Measurements from ENCODE around the gene SNTG2. TPM values are rescaled to one million over a fixed set of nuclear protein-coding genes. Genes with fewer than 3 reads are reported as not detected.
A peak's percentile ranks its signal among the peaks of the same experiment; 100 is the strongest.

The SNTG2 gene
- total RNA-seq, 1 donor from 2014 or later = not detected

DNA sequence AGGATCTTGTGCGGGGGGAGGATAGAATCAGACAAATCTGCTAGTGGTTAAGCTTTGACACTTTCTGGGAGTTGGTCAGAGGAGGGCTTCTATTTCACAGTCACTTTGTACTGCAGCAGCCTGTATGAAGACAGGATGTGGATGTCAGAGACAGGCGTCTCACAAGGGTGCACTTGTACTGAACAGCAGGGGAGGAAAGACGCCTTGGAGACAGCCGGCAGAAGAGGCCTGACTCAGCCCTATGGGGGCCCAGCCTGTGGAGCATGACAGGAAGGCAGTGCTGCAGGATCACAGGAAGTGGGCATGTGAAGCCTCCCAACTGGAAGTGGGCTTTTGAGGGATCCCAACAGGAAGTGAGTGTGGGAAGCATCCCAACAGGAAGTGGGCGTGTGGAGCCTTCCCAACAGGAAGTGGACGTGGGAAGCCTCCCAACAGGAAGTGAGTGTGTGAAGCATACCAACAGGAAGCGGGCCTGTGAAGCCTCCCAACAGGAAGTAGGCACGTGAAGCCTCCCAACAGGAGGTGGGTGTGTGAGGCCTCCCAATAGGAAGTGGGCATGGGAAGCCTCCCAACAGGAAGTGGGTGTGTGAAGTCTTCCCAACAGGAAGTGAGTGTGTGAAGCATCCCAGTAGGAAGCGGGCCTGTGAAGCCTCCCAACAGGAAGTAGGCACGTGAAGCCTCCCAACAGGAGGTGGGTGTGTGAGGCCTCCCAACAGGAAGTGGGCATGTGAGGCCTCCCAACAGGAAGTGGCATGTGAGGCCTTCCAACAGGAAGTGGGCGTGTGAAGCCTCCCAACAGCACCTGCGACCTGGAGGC lies 212.3 kb downstream of the SNTG2 start:
- Mint-ChIP-seq H3K9me3 (peaks cover 36% of the 10 kb centered on the region), H3K4me1 (ENCODE audit: low read depth) (peaks cover 18% of the 10 kb centered on the region), H3K4me3 (ENCODE audit: low read depth) (no peak overlapping the region), H3K27me3 (ENCODE audit: low read depth) (no peaks in the 10 kb centered on the region), H3K27ac (peak overlapping the region; percentile 73), H3K36me3 (ENCODE audit: low read depth) (peaks cover 12% of the 10 kb centered on the region)
- DNase-seq (ENCODE audit: low spot score) = peak; percentile 12
- intact Hi-C loops (cut with micrococcal nuclease) = no loop called here

DNA sequence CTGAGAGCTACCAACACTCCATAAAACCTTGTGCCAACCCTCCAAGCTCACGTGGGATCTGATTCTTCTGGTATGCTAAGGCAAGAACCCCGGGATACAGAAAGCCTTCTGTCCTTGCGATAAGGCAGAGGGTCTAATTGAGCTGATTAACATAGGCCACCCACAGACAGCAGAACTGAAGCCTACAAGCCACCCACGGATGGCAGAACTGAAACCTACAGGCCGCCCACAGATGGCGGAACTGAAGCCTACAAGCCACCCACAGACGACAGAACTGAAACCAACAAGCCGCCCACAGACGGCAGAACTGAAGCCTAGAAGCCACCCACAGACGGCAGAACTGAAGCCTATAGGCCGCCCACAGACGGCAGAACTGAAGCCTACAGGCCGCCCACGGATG lies 216.3 kb downstream of the SNTG2 start:
- intact Hi-C loops (cut with micrococcal nuclease) = no loop called here
- no peak overlapping the region for H3K4me3 Mint-ChIP-seq (ENCODE audit: low read depth)
- no peak overlapping the region for H3K27ac Mint-ChIP-seq
- no peak for DNase-seq (ENCODE audit: low spot score)
- peaks cover 36% of the 10 kb centered on the region for H3K9me3 Mint-ChIP-seq
- H3K4me1 Mint-ChIP-seq (ENCODE audit: low read depth) = peaks cover 18% of the 10 kb centered on the region
- H3K36me3 Mint-ChIP-seq (ENCODE audit: low read depth) = peaks cover 12% of the 10 kb centered on the region
- no peaks in the 10 kb centered on the region for H3K27me3 Mint-ChIP-seq (ENCODE audit: low read depth)

DNA sequence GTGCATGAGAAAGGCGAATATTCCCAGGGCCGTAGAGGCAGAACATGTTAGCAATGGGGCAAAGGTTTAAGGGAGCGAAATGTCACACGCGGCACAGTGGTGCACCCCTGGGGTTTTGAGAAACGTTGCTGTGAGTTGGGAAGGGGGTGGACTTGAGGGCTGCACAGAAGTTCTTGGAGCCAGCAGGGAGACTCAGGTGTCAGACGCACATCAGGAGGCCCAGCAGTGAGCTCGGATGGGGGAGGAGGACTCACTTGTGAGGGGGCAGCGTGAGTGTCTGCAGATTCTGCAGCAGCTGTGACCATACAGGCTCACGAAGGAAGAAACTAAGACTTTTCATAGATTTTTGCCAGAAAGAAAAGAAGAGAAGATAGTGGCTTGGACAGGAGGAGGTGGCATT lies 218.2 kb downstream of the SNTG2 start:
- no peak for DNase-seq (ENCODE audit: low spot score)
- Mint-ChIP-seq H3K9me3 (peaks cover 22% of the 10 kb centered on the region), H3K27ac (no peak overlapping the region), H3K36me3 (ENCODE audit: low read depth) (peaks cover 1% of the 10 kb centered on the region), H3K4me1 (ENCODE audit: low read depth) (peaks cover 4% of the 10 kb centered on the region), H3K27me3 (ENCODE audit: low read depth) (no peaks in the 10 kb centered on the region), H3K4me3 (ENCODE audit: low read depth) (no peak overlapping the region)
- intact Hi-C loops (cut with micrococcal nuclease) = no loop called here

DNA sequence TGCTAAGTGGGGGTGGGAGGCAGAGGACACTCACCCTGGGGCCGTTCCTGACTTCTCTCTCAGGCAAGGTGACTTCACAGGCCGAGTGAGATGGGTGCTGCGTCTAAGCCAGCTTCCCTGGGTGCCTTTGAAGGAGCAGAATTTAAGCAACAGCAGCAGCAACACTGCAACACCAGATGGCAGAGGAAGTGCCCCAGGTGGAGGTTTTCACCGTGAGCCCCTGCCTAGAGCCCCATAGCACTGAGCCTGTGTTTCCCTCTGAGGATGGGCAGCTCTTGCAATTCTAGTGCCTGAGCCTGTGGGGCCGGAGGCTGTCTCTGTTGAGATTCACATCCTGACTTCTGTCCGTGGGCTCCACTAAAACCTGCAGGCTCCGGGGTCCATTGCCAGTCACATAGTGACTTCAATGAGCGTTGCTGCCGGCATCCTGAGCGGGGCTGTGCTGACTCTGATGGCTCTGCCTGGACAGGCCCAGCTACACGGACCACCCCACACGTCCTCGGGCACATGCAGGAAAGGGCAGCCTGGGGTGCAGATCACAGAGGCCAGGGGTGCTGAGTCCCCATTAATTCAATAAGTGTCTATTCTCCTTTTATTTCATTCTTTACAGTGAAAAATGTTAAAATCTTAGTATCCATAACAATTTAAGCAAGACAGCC lies 218.8 kb downstream of the SNTG2 start:
- intact Hi-C loops (cut with micrococcal nuclease) = no loop called here
- DNase-seq (ENCODE audit: low spot score) = no peak
- Mint-ChIP-seq H3K27me3 (ENCODE audit: low read depth) (no peaks in the 10 kb centered on the region), H3K4me1 (ENCODE audit: low read depth) (peaks cover 3% of the 10 kb centered on the region), H3K36me3 (ENCODE audit: low read depth) (no peaks in the 10 kb centered on the region), H3K4me3 (ENCODE audit: low read depth) (no peak overlapping the region), H3K9me3 (peaks cover 17% of the 10 kb centered on the region), H3K27ac (no peak overlapping the region)

DNA sequence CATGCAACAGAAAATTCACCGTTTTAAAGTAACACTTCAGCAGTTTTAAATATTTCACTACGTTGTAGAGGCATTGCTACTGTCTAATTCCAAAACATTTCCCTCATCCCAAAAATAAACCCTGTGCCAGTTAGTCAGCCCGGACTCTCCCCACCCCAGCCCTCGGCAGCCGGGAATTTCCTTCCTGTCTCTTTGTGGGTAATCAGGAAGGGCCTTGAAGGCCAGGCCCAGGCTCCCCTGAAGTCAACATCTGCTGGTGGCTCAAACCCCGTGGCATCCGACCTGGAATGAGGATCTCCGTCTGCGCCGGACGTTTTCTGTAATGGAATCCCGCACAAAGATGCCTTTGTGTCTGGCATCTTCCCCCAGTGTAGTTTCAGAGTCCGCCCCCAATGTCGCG lies 219.6 kb downstream of the SNTG2 start:
- Mint-ChIP-seq H3K9me3 (peaks cover 13% of the 10 kb centered on the region), H3K27me3 (ENCODE audit: low read depth) (no peaks in the 10 kb centered on the region), H3K4me1 (ENCODE audit: low read depth) (no peaks in the 10 kb centered on the region), H3K27ac (no peak overlapping the region), H3K4me3 (ENCODE audit: low read depth) (no peak overlapping the region), H3K36me3 (ENCODE audit: low read depth) (no peaks in the 10 kb centered on the region)
- no peak for DNase-seq (ENCODE audit: low spot score)
- intact Hi-C loops (cut with micrococcal nuclease) = no loop called here

DNA sequence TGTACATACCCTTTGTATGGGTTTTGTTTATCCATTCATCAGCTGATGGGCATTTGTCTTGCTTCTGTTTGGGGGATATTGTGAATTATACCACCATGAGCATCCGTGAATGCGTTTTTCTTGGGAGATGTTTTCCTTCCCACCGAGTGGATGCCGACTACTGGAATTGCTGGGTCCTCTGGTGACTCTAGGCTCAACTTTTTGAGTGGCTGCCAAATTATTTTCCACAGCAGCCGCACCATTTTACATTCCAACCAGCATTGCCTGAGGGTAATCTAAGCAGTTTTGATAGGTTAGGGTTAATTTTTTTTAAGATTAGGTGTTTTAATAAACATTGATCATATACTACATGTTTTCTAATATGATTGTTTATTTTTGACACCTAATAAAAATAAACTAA lies 220.1 kb downstream of the SNTG2 start:
- no peak overlapping the region for H3K27ac Mint-ChIP-seq
- H3K9me3 Mint-ChIP-seq = peaks cover 13% of the 10 kb centered on the region
- DNase-seq (ENCODE audit: low spot score) = no peak
- no peak overlapping the region for H3K4me3 Mint-ChIP-seq (ENCODE audit: low read depth)
- H3K4me1 Mint-ChIP-seq (ENCODE audit: low read depth) = no peaks in the 10 kb centered on the region
- H3K27me3 Mint-ChIP-seq (ENCODE audit: low read depth) = no peaks in the 10 kb centered on the region
- no peaks in the 10 kb centered on the region for H3K36me3 Mint-ChIP-seq (ENCODE audit: low read depth)
- intact Hi-C loops (cut with micrococcal nuclease) = no loop called here

DNA sequence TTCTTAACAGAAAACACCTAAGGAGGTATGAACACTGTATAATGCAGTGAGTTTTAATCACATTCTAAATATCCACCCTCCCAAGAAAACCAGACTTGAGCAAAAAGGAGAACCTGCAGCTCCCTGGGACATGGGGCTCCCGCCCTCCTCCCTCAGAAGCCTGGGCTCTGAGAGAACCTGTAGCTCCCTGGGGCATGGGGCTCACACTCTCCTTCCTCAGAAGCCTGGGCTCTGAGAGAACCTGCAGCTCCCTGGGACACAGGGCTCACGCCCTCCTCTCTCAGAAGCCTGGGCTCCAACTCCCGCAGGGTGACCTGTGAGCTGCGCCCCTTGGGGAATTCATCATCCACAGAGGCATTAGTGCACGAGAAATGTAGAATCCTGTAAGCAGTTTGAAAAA lies 222.9 kb downstream of the SNTG2 start:
- Mint-ChIP-seq H3K27me3 (ENCODE audit: low read depth) (no peaks in the 10 kb centered on the region), H3K4me3 (ENCODE audit: low read depth) (no peak overlapping the region), H3K27ac (no peak overlapping the region), H3K36me3 (ENCODE audit: low read depth) (no peaks in the 10 kb centered on the region), H3K4me1 (ENCODE audit: low read depth) (no peaks in the 10 kb centered on the region), H3K9me3 (no peaks in the 10 kb centered on the region)
- no peak for DNase-seq (ENCODE audit: low spot score)
- intact Hi-C loops (cut with micrococcal nuclease) = no loop called here

DNA sequence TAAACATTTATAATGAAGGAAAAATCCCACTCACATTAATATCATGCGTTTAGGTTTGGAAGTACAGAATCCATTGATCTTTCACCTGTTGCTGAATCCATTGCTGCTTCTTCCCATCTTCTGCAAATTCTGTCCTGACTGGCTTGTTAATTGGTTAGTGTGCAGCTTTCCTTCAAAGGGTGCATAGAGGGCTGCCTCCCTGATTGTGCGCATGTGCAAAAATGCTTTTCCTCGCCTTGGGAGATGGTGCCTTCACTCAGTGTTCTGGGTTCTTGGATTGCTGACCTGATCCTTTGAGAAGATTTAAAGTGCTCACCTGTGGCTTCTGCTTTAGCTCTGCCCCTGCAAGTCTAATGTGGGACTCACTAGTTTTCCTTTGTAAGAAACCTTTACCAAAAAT lies 231.2 kb downstream of the SNTG2 start:
- peaks cover 20% of the 10 kb centered on the region for H3K9me3 Mint-ChIP-seq

DNA sequence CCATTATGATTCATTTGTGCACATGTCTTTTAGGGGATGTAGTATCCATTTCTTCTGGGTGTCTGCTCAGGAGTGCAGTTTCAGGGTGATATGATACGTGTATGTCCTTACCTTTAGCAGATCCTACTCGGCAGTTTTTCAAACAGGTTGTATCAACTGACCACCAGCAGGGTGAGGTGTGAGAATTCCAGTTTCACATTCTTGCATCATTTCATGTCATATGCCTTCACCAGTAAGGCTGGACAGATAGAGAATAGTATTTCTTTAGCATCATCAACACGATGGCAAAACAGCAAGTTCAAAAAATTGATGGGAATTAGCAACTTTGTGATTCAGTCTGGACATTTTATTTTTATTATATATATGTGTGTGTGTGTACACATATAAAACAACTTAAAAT lies 232.7 kb downstream of the SNTG2 start:
- no peak overlapping the region for H3K27ac Mint-ChIP-seq
- no peaks in the 10 kb centered on the region for H3K27me3 Mint-ChIP-seq (ENCODE audit: low read depth)
- no peak for DNase-seq (ENCODE audit: low spot score)

More for the DNA sequence above, 231.2 kb downstream of the SNTG2 start:
- DNase-seq (ENCODE audit: low spot score) = no peak
- Mint-ChIP-seq H3K4me1 (ENCODE audit: low read depth) (no peaks in the 10 kb centered on the region), H3K27me3 (ENCODE audit: low read depth) (no peaks in the 10 kb centered on the region), H3K36me3 (ENCODE audit: low read depth) (no peaks in the 10 kb centered on the region), H3K4me3 (ENCODE audit: low read depth) (no peak overlapping the region), H3K27ac (no peak overlapping the region)
- intact Hi-C loops (cut with micrococcal nuclease) = no loop called here

DNA sequence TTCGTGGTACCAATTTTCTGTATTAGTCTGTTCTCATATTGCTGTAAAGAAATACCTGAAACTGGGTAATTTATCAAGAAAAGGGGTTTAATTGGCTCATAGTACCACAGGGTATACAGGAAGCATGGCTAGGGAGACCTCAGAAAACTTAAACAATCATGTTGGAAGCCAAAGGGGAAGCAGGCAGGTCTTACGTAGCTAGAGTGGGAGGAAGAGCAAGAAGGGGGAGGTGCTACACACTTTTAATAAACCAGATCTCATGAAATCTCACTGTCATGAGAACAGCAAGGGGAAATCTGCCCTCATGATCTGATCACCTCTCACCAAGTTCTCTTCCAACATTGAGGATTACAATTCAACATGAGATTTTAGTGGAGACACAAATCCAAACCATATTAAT lies 235.8 kb downstream of the SNTG2 start:
- DNase-seq (ENCODE audit: low spot score) = no peak
- H3K4me1 Mint-ChIP-seq (ENCODE audit: low read depth) = no peaks in the 10 kb centered on the region
- intact Hi-C loops (cut with micrococcal nuclease) = no loop called here
- H3K36me3 Mint-ChIP-seq (ENCODE audit: low read depth) = no peaks in the 10 kb centered on the region
- no peak overlapping the region for H3K4me3 Mint-ChIP-seq (ENCODE audit: low read depth)
- H3K27me3 Mint-ChIP-seq (ENCODE audit: low read depth) = no peaks in the 10 kb centered on the region
- H3K9me3 Mint-ChIP-seq = peaks cover 20% of the 10 kb centered on the region
- H3K27ac Mint-ChIP-seq = no peak overlapping the region

More for the DNA sequence above, 232.7 kb downstream of the SNTG2 start:
- Mint-ChIP-seq H3K4me3 (ENCODE audit: low read depth) (no peak overlapping the region), H3K4me1 (ENCODE audit: low read depth) (no peaks in the 10 kb centered on the region), H3K9me3 (peaks cover 20% of the 10 kb centered on the region), H3K36me3 (ENCODE audit: low read depth) (no peaks in the 10 kb centered on the region)
- intact Hi-C loops (cut with micrococcal nuclease) = no loop called here

DNA sequence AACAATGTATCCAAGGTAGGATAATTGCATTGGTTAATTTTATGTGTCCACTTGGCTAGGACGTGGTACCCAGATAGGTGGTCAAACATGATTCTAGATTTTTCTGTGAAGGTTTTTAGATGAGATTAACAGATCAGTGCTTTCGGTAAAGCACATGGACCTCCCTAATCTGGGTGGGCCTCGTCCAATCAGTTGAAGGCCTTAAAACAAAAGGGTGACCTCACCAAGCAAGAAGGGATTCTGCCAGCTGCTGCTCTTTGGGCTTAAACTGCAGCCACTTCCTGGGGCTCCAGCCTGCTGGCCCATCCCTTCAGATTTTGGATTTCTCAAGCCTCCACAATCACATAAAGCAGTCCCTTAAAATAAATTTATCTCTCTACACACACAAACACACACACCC lies 236.5 kb downstream of the SNTG2 start:
- H3K4me1 Mint-ChIP-seq (ENCODE audit: low read depth) = no peaks in the 10 kb centered on the region
- peaks cover 20% of the 10 kb centered on the region for H3K9me3 Mint-ChIP-seq
- no peaks in the 10 kb centered on the region for H3K27me3 Mint-ChIP-seq (ENCODE audit: low read depth)
- no peak overlapping the region for H3K4me3 Mint-ChIP-seq (ENCODE audit: low read depth)
- no peak overlapping the region for H3K27ac Mint-ChIP-seq
- DNase-seq (ENCODE audit: low spot score) = no peak
- no peaks in the 10 kb centered on the region for H3K36me3 Mint-ChIP-seq (ENCODE audit: low read depth)
- intact Hi-C loops (cut with micrococcal nuclease) = no loop called here

DNA sequence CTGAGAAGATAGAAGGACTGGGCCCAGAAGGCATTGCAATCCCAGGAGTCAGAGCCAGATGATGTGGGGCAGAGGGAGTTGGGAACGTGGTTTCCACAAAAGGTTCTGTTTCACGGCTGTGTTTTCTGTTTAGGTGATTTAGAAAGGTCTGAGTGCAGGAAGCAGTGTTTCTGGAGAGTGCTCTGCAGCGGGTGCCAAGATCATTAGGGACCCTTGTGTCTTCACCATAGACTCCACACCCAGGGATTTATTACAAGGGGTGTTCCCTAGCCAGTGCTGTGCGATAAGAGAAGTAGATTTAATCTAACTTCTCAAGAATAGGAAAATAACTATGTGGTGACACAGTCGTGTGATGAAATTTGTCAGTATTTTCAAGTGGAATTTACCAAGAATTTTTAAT lies 241.5 kb downstream of the SNTG2 start:
- Mint-ChIP-seq H3K27me3 (ENCODE audit: low read depth) (no peaks in the 10 kb centered on the region), H3K4me3 (ENCODE audit: low read depth) (no peak overlapping the region), H3K36me3 (ENCODE audit: low read depth) (no peaks in the 10 kb centered on the region), H3K9me3 (peaks cover 17% of the 10 kb centered on the region), H3K4me1 (ENCODE audit: low read depth) (no peaks in the 10 kb centered on the region), H3K27ac (no peak overlapping the region)
- intact Hi-C loops (cut with micrococcal nuclease) = no loop called here
- DNase-seq (ENCODE audit: low spot score) = no peak

DNA sequence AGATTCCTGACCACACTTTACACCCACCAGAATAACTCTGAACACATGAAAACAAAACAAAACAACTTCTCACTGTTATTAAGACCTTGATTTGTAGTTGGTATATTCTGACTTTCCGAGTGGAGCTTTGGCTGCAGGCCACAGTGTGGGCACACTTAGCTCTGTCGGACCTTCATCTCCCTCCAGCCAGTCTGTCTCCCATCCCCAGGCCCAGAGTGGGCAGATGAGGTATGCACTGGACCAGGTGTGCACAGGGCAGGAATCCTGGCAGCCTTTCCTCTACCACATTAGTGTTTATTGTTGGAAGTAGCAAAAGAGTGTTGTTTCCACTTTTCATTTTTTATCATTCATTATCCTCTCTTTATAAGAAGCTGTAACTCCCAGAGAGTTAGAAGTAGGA lies 243.2 kb downstream of the SNTG2 start:
- H3K9me3 Mint-ChIP-seq = peaks cover 18% of the 10 kb centered on the region
- no peak for DNase-seq (ENCODE audit: low spot score)
- H3K4me3 Mint-ChIP-seq (ENCODE audit: low read depth) = no peak overlapping the region
- no peak overlapping the region for H3K27ac Mint-ChIP-seq
- H3K4me1 Mint-ChIP-seq (ENCODE audit: low read depth) = no peaks in the 10 kb centered on the region
- H3K36me3 Mint-ChIP-seq (ENCODE audit: low read depth) = no peaks in the 10 kb centered on the region
- intact Hi-C loops (cut with micrococcal nuclease) = no loop called here
- H3K27me3 Mint-ChIP-seq (ENCODE audit: low read depth) = no peaks in the 10 kb centered on the region

Data from activated T-helper 2 cell treated with anti-CD3 and anti-CD28 coated beads, Interferon-gamma antibody, Interleukin-2, Interleukin-4, amounts not matched to agents 10 μg/mL and 5 μg/mL and 100 μg/mL, durations not matched to agents 14 hours and 24 hours and 36 hours (primary cell).